ENCODE results near the gene CDC27. TPM values are rescaled to one million over a fixed set of nuclear protein-coding genes. Genes with fewer than 3 reads are reported as not detected.

The CDC27 gene
- total RNA-seq, 4 donors from 2014 or later = 27.5 to 40.6 (median 31.0) TPM

- WGBS, 2 donors = 92 to 98% methylated on average over 3 of the region's 3 CpGs
- TF ChIP-seq, protein P1, sequence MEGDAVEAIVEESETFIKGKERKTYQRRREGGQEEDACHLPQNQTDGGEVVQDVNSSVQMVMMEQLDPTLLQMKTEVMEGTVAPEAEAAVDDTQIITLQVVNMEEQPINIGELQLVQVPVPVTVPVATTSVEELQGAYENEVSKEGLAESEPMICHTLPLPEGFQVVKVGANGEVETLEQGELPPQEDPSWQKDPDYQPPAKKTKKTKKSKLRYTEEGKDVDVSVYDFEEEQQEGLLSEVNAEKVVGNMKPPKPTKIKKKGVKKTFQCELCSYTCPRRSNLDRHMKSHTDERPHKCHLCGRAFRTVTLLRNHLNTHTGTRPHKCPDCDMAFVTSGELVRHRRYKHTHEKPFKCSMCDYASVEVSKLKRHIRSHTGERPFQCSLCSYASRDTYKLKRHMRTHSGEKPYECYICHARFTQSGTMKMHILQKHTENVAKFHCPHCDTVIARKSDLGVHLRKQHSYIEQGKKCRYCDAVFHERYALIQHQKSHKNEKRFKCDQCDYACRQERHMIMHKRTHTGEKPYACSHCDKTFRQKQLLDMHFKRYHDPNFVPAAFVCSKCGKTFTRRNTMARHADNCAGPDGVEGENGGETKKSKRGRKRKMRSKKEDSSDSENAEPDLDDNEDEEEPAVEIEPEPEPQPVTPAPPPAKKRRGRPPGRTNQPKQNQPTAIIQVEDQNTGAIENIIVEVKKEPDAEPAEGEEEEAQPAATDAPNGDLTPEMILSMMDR (IDR thresholded peaks at IDR 0.05) = no peak
- TF ChIP-seq POLR2A (IDR thresholded peaks at IDR 0.05) = no peak
- H3K4me3 ChIP-seq (ENCODE audit: low read depth, poor library complexity, severe bottlenecking) = no peak overlapping the region
- DNase-seq (ENCODE audit: low spot score in 2 of 2) = no peak
- intact Hi-C loops (cut with DNase I; ENCODE audit: low total_unique reads) = no loop called here
Observed at GRCh38 chr17:47214931-47215330, 25.8 kb upstream of the CDC27 start.

DNA sequence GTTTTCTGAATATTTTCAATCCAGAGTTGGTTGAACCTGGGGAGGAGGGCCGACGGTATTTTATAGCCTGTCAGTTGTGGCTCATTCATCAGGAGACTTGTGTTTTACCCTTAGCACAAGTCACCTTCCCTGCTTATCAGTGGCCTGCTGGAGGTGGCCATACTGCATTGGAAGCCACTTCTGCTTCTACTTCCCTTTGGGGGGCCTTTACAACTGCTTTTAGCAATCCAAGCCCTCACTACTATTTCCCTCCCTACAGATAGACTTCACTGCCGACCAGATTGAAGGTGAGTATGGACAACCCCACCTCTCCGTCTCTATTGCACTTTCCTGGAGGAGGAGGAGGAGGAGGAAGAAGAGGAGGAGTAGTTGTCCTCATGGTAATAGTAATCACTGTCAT lies 24.4 kb upstream of the CDC27 start:
- no peak overlapping the region for H3K4me3 ChIP-seq (ENCODE audit: low read depth, poor library complexity, severe bottlenecking)
- intact Hi-C loops (cut with DNase I; ENCODE audit: low total_unique reads) = no loop called here
- WGBS, 2 donors = 84% methylated on average over 4 of the region's 4 CpGs

GRCh38 chr17:47212458-47212857 lies 23.4 kb upstream of the CDC27 start:
- TF ChIP-seq POLR2A (IDR thresholded peaks at IDR 0.05) = no peak
- TF ChIP-seq, protein P1 (IDR thresholded peaks at IDR 0.05) = no peak
- H3K4me3 ChIP-seq (ENCODE audit: low read depth, poor library complexity, severe bottlenecking) = no peak overlapping the region
- 60 to 64% methylated on average over 2 of the region's 2 CpGs for WGBS, 2 donors
- intact Hi-C loops (cut with DNase I; ENCODE audit: low total_unique reads) = no loop called here
- DNase-seq (ENCODE audit: low spot score in 2 of 2) = no peak

More for the DNA sequence above, 24.4 kb upstream of the CDC27 start:
- DNase-seq (ENCODE audit: low spot score in 2 of 2) = no peak
- no peak for TF ChIP-seq POLR2A (IDR thresholded peaks at IDR 0.05)
- TF ChIP-seq, protein P1 (IDR thresholded peaks at IDR 0.05) = no peak

- no peak for DNase-seq (ENCODE audit: low spot score in 2 of 2)
Observed at GRCh38 chr17:47210779-47211178, 21.7 kb upstream of the CDC27 start.

DNA sequence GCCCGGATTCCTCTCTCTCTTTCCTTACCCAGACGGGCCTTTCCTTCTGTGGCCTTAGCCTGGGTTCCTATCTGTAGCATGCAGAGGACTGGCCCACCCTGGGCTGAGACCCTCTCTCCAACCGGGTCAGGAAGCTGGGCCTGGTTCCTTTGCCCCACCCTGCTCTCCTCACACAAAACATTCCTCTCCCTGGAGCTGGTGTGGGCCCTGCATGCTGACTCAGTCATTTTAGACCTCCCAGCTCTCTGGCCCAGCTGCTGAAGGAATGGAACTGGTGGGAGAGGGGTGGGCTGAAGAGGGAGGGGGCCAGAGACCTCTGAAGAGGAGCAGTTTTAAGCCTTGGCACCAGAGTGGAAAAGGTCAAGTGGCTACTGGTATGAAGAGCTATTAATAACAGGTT lies 21.0 kb upstream of the CDC27 start:
- no peak for DNase-seq (ENCODE audit: low spot score in 2 of 2)
- no peak overlapping the region for H3K4me3 ChIP-seq (ENCODE audit: low read depth, poor library complexity, severe bottlenecking)
- 51 to 70% methylated on average over 3 of the region's 3 CpGs for WGBS, 2 donors
- TF ChIP-seq POLR2A (IDR thresholded peaks at IDR 0.05) = no peak
- TF ChIP-seq, protein P1 (IDR thresholded peaks at IDR 0.05) = no peak
- intact Hi-C loops (cut with DNase I; ENCODE audit: low total_unique reads) = no loop called here

More at GRCh38 chr17:47210779-47211178, 21.7 kb upstream of the CDC27 start:
- intact Hi-C loops (cut with DNase I; ENCODE audit: low total_unique reads) = no loop called here
- H3K4me3 ChIP-seq (ENCODE audit: low read depth, poor library complexity, severe bottlenecking) = no peak overlapping the region
- WGBS, 2 donors = 85 to 87% methylated on average over 2 of the region's 2 CpGs
- TF ChIP-seq, protein P1 (IDR thresholded peaks at IDR 0.05) = no peak
- TF ChIP-seq POLR2A (IDR thresholded peaks at IDR 0.05) = no peak

DNA sequence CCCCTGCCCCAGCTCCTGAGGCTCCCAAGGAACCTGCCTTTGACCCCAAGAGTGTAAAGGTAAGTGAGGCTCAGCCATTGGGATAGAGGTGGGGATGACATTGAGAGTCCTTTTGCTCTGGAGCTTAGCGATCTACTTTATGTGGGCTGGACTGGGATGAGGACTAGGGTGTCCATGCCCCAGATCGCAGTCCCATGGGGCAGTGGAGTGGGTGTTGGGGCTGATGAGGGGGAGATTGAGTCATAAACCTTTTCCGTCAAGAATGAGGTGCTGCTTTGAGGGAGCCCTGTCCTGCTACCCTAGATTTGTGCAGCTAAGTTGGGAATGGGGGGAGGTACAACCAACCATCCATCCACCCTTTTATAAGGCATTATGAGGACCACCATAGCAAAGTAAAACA lies 20.4 kb upstream of the CDC27 start:
- DNase-seq (ENCODE audit: low spot score in 2 of 2) = no peak
- 98 to 100% methylated on average over 3 of the region's 3 CpGs for WGBS, 2 donors
- intact Hi-C loops (cut with DNase I; ENCODE audit: low total_unique reads) = no loop called here
- H3K4me3 ChIP-seq (ENCODE audit: low read depth, poor library complexity, severe bottlenecking) = no peak overlapping the region
- TF ChIP-seq, protein P1 (IDR thresholded peaks at IDR 0.05) = no peak
- TF ChIP-seq POLR2A (IDR thresholded peaks at IDR 0.05) = no peak

Measured in lower leg skin (tissue), 4 donors.